K562 (cell line): Measurements from ENCODE around the gene TMEM60. TPM values are rescaled to one million over a fixed set of nuclear protein-coding genes. Genes with fewer than 3 reads are reported as not detected.

Source experiments
- ARID1B ChIP-seq: fragments of 450-650 bp; IDR thresholded peaks from 2 replicates; pipeline ENCODE4 v1.6.1; 2016; ENCODE audit warnings: antibody characterized with exemption, mild to moderate bottlenecking, inconsistent platforms
- CHCHD3 ChIP-seq: fragments of 250-450 bp; sonication (Bioruptor Pico); IDR thresholded peaks from 2 replicates; pipeline ENCODE4 v2.1.2; 2022; ENCODE audit warnings: mild to moderate bottlenecking
- FOS ChIP-seq: IDR thresholded peaks from 3 replicates; pipeline ENCODE4 v1.6.1; 2011; ENCODE audit not compliant: insufficient read length; ENCODE audit errors: extremely low read depth
- HDAC2 ChIP-seq: fragments of 450-650 bp; IDR thresholded peaks from 2 replicates; pipeline ENCODE4 v1.6.1; 2016; ENCODE audit warnings: mild to moderate bottlenecking
- HNRNPLL ChIP-seq: fragments of 200-400 bp; formaldehyde crosslinking; IDR thresholded peaks from 2 replicates; pipeline ENCODE4 v1.6.1; 2017; ENCODE audit warnings: low read length, low read depth, mild to moderate bottlenecking; ENCODE audit not compliant: poor library complexity, severe bottlenecking
- MAFK ChIP-seq: IDR thresholded peaks from 2 replicates; pipeline ENCODE4 v1.6.1; 2011; ENCODE audit warnings: low read length, improper control_type of control experiment
- RFX1 ChIP-seq: fragments of 450-650 bp; IDR thresholded peaks from 2 replicates; pipeline ENCODE4 v1.6.1; 2016; ENCODE audit warnings: mild to moderate bottlenecking, moderate library complexity
- SMARCE1 ChIP-seq: fragments of 450-650 bp; IDR thresholded peaks from 2 replicates; pipeline ENCODE4 v1.7.1; 2016; ENCODE audit warnings: mild to moderate bottlenecking
- TBP ChIP-seq: optimal IDR thresholded peaks from 2 replicates; pipeline ENCODE3; 2011; ENCODE audit warnings: low read depth, low read length, improper control_type of control experiment
- U2AF2 ChIP-seq: fragments of 200-400 bp; formaldehyde crosslinking; optimal IDR thresholded peaks from 2 replicates; pipeline ENCODE3; 2017; ENCODE audit warnings: low read depth, mild to moderate bottlenecking, low read length
- ZEB2 ChIP-seq: fragments of 450-650 bp; IDR thresholded peaks from 2 replicates; pipeline ENCODE4 v1.6.1; 2016
- ZNF146 ChIP-seq: IDR thresholded peaks from one replicate; pipeline ENCODE4 v1.6.1; 2018; ENCODE audit warnings: missing compliant biosample characterization; ENCODE audit not compliant: unreplicated experiment
- ZNF239 ChIP-seq: fragments of 250-450 bp; sonication (Bioruptor Pico); IDR thresholded peaks from 2 replicates; pipeline ENCODE4 v1.4.0; 2020; ENCODE audit warnings: mild to moderate bottlenecking
- ZNF274 ChIP-seq: IDR thresholded peaks from 2 replicates; pipeline ENCODE4 v1.6.1; 2011; ENCODE audit warnings: low read depth, mild to moderate bottlenecking, low read length, moderate library complexity, borderline replicate concordance
- ZNF79 ChIP-seq: fragments of 250-450 bp; sonication (Bioruptor Pico); IDR thresholded peaks from 2 replicates; pipeline ENCODE4 v1.4.0; 2020; ENCODE audit warnings: low read depth, mild to moderate bottlenecking, moderate library complexity
- polyA plus RNA-seq, 8 experiments: library from polyadenylated mRNA; depleted of rRNA in 4 of 8; stranded (reverse) in 5 of 8; unstranded in 3 of 8; fragments of >200 nt; fragmentation: Nextera tagmentation in 2 of 8; fragmentation: Illumina TruSeq in 1 of 8; extraction: Ambion mirVana in 2 of 8; extraction: Trizol in 1 of 8; gene quantifications; 2 replicates each; pipeline versions ENCODE4 v1.2.1 to v1.2.3, GENCODE V29; 2011 to 2014; ENCODE audit warnings: inconsistent platforms in 1 of 8, missing spikeins in 1 of 8
- total RNA-seq, 7 experiments: library from RNA; depleted of rRNA in 6 of 7; stranded (reverse); fragments of >200 nt in 6 of 7; fragmentation: Illumina TruSeq in 2 of 7; extraction: Trizol in 2 of 7; gene quantifications; 2 replicates each; pipeline versions ENCODE4 v1.2.1 to v1.2.3, GENCODE V29; 2011 to 2021; ENCODE audit warnings: low replicate concordance in 1 of 7
- TF ChIP-seq, protein P1 (sequence below): fragments of 450-650 bp; IDR thresholded peaks from 2 replicates; pipeline ENCODE4 v1.6.1; 2017; ENCODE audit warnings: antibody characterized with exemption
- TF ChIP-seq, protein P2 (sequence below): fragments of 250-450 bp; sonication (Bioruptor Pico); IDR thresholded peaks from 2 replicates; pipeline ENCODE4 v1.8.0; 2022; ENCODE audit warnings: moderate library complexity, mild to moderate bottlenecking, inconsistent platforms
- TF ChIP-seq, protein P3 (sequence below): sonication (generic); formaldehyde crosslinking; IDR thresholded peaks from 2 replicates; pipeline ENCODE4 v1.8.0; 2022; ENCODE audit warnings: mild to moderate bottlenecking, missing genetic modification reagents
- TF ChIP-seq, protein P4 (sequence below): fragments of 450-650 bp; IDR thresholded peaks from 2 replicates; pipeline ENCODE4 v1.6.1; 2016; ENCODE audit warnings: mild to moderate bottlenecking
- TF ChIP-seq, protein P5 (sequence below), 2 experiments: fragments of 450-650 bp; IDR thresholded peaks; 2 replicates each; pipeline ENCODE4 v1.6.1; 2016
- TF ChIP-seq, protein P6 (sequence below): sonication (generic); formaldehyde crosslinking; IDR thresholded peaks from 2 replicates; pipeline ENCODE4 v1.8.0; 2022; ENCODE audit warnings: mild to moderate bottlenecking, missing genetic modification reagents

The TMEM60 gene
- total and polyA plus RNA-seq, 9 of the 15 experiments (the other 6 are each of a cell fraction or from before 2014, with no cell fraction given): 12.5 to 140 (median 38.4) TPM

DNA sequence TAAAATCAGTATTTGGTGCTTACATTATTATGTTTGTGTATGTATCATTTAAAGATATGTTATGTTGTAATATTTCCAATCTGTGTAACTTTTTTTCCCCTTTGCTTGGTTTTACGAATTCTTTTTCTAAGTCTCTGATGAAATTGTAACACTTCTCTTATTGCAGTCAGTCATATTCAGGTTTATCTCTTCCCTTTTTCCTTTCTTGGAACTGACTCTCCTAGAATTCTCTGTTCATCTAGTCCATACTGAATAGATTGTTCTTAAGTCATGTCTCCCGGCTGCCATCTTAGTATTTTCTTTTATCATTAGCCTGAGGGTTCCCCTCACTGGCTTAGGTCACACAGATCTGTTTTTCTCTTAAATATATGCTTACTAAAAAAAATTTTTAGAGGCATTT lies 45.0 kb upstream of the TMEM60 start (continued):
- TF ChIP-seq, protein P1, sequence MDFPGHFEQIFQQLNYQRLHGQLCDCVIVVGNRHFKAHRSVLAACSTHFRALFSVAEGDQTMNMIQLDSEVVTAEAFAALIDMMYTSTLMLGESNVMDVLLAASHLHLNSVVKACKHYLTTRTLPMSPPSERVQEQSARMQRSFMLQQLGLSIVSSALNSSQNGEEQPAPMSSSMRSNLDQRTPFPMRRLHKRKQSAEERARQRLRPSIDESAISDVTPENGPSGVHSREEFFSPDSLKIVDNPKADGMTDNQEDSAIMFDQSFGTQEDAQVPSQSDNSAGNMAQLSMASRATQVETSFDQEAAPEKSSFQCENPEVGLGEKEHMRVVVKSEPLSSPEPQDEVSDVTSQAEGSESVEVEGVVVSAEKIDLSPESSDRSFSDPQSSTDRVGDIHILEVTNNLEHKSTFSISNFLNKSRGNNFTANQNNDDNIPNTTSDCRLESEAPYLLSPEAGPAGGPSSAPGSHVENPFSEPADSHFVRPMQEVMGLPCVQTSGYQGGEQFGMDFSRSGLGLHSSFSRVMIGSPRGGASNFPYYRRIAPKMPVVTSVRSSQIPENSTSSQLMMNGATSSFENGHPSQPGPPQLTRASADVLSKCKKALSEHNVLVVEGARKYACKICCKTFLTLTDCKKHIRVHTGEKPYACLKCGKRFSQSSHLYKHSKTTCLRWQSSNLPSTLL: no peak
- TF ChIP-seq FOS (no peak), RFX1 (no peak), ZEB2 (no peak), HDAC2 (no peak), U2AF2 (no peak), ZNF146 (no peak), ZNF274 (no peak), ARID1B (peak; percentile 64), CHCHD3 (CRISPR knock-in tag) (no peak), HNRNPLL (no peak), ZNF79 (no peak), SMARCE1 (peak; percentile 56; the same call in 1 of the 2 replicates), ZNF239 (CRISPR knock-in tag) (no peak), MAFK (no peak), TBP (no peak)
- TF ChIP-seq, protein P2, sequence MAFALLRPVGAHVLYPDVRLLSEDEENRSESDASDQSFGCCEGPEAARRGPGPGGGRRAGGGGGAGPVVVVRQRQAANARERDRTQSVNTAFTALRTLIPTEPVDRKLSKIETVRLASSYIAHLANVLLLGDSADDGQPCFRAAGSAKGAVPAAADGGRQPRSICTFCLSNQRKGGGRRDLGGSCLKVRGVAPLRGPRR (CRISPR knock-in tag): no peak
- TF ChIP-seq, protein P3, sequence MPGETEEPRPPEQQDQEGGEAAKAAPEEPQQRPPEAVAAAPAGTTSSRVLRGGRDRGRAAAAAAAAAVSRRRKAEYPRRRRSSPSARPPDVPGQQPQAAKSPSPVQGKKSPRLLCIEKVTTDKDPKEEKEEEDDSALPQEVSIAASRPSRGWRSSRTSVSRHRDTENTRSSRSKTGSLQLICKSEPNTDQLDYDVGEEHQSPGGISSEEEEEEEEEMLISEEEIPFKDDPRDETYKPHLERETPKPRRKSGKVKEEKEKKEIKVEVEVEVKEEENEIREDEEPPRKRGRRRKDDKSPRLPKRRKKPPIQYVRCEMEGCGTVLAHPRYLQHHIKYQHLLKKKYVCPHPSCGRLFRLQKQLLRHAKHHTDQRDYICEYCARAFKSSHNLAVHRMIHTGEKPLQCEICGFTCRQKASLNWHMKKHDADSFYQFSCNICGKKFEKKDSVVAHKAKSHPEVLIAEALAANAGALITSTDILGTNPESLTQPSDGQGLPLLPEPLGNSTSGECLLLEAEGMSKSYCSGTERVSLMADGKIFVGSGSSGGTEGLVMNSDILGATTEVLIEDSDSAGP (CRISPR knock-in tag): no peak
- TF ChIP-seq, protein P4, sequence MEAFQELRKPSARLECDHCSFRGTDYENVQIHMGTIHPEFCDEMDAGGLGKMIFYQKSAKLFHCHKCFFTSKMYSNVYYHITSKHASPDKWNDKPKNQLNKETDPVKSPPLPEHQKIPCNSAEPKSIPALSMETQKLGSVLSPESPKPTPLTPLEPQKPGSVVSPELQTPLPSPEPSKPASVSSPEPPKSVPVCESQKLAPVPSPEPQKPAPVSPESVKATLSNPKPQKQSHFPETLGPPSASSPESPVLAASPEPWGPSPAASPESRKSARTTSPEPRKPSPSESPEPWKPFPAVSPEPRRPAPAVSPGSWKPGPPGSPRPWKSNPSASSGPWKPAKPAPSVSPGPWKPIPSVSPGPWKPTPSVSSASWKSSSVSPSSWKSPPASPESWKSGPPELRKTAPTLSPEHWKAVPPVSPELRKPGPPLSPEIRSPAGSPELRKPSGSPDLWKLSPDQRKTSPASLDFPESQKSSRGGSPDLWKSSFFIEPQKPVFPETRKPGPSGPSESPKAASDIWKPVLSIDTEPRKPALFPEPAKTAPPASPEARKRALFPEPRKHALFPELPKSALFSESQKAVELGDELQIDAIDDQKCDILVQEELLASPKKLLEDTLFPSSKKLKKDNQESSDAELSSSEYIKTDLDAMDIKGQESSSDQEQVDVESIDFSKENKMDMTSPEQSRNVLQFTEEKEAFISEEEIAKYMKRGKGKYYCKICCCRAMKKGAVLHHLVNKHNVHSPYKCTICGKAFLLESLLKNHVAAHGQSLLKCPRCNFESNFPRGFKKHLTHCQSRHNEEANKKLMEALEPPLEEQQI: peak; percentile 57; the same call in 1 of the 2 replicates
- TF ChIP-seq, protein P5, sequence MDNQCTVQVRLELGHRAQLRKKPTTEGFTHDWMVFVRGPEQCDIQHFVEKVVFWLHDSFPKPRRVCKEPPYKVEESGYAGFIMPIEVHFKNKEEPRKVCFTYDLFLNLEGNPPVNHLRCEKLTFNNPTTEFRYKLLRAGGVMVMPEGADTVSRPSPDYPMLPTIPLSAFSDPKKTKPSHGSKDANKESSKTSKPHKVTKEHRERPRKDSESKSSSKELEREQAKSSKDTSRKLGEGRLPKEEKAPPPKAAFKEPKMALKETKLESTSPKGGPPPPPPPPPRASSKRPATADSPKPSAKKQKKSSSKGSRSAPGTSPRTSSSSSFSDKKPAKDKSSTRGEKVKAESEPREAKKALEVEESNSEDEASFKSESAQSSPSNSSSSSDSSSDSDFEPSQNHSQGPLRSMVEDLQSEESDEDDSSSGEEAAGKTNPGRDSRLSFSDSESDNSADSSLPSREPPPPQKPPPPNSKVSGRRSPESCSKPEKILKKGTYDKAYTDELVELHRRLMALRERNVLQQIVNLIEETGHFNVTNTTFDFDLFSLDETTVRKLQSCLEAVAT (IDR thresholded peaks at IDR 0.05): no peak
- TF ChIP-seq, protein P6, sequence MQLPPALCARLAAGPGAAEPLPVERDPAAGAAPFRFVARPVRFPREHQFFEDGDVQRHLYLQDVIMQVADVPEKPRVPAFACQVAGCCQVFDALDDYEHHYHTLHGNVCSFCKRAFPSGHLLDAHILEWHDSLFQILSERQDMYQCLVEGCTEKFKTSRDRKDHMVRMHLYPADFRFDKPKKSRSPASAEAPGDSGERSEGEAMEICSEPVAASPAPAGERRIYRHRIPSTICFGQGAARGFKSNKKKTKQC (CRISPR knock-in tag): no peak
